NCI-H748 treated with DMSO at 0.1 percent for 48 hours (cell line): Measurements from ENCODE around the gene TMEM178B.
"Not testable (repeated sequence)": the region's sequence is repeated elsewhere in the genome, so short reads cannot be mapped to it uniquely, and the experiment has no call there.

Experiments
- DNase-seq: peaks from one replicate; lab custom pipeline; 2025; lab: John Stamatoyannopoulos, UW

Gene TMEM178B

GRCh38 chr7:141073641-141074161 is at the start of gene TMEM178B:
TSS of gene TMEM178B (plus strand) at chr7:141074064.
- no peak for DNase-seq

GRCh38 chr7:141024668-141025067 is 49.2 kb upstream of the TMEM178B start:
- no peak for DNase-seq

GRCh38 chr7:141027043-141027442 is 46.8 kb upstream of the TMEM178B start:
- DNase-seq, result no peak

GRCh38 chr7:141028767-141029166 is 45.1 kb upstream of the TMEM178B start:
- no peak for DNase-seq

GRCh38 chr7:141032539-141033323 is 41.1 kb upstream of the TMEM178B start:
- peak; percentile 6 for DNase-seq

GRCh38 chr7:141038100-141038499 is 35.8 kb upstream of the TMEM178B start:
- DNase-seq, result not testable (repeated sequence)

GRCh38 chr7:141039376-141039775 is 34.5 kb upstream of the TMEM178B start:
- no peak for DNase-seq

GRCh38 chr7:141042222-141043193 is 31.4 kb upstream of the TMEM178B start:
- no peak for DNase-seq

GRCh38 chr7:141043616-141044015 is 30.2 kb upstream of the TMEM178B start:
- DNase-seq, result no peak

GRCh38 chr7:141045126-141045841 is 28.6 kb upstream of the TMEM178B start:
- DNase-seq, result no peak

GRCh38 chr7:141045842-141046620 is 27.8 kb upstream of the TMEM178B start:
- no peak for DNase-seq

- no peak for DNase-seq
These were observed 20.2 kb upstream of the TMEM178B start for GRCh38 chr7:141053626-141054025.

- DNase-seq, result no peak
These were observed 18.7 kb upstream of the TMEM178B start for GRCh38 chr7:141055146-141055545.

GRCh38 chr7:141057788-141058187 is 16.1 kb upstream of the TMEM178B start:
- no peak for DNase-seq

- DNase-seq, result peak; percentile 7
These were observed 6.0 kb upstream of the TMEM178B start for GRCh38 chr7:141067856-141068255.

- DNase-seq, result peak; percentile 79
These were observed 2.5 kb upstream of the TMEM178B start for GRCh38 chr7:141071260-141071854.

GRCh38 chr7:141071855-141072547 is 1.9 kb upstream of the TMEM178B start:
- peak; percentile 54 for DNase-seq

GRCh38 chr7:141072548-141073172 is 1.2 kb upstream of the TMEM178B start:
- peak; percentile 86 for DNase-seq

GRCh38 chr7:141073173-141073640 is 657 bp upstream of the TMEM178B start:
- no peak for DNase-seq
